GM12878 (cell line): Measurements from ENCODE around the gene ANKRD23. TPM values are rescaled to one million over a fixed set of nuclear protein-coding genes. Genes with fewer than 3 reads are reported as not detected.

ENCODE experiments used
- ATAC-seq: fragments of 200-7000 bp; cut with Tn5 transposase; 3 replicates; pipeline ENCODE4 v1.9.1; 2020; ENCODE audit warnings: mild to moderate bottlenecking, moderate library complexity
- BruUV-seq: library from RNA; stranded (reverse); fragments of 400-500 nt; replicated peaks from 2 replicates; lab custom pipeline; 2021; lab: Mats Ljungman, UMichigan
- CTCF ChIA-PET: fragments of 300-600 bp; sonication (Branson Sonifier 250); formaldehyde crosslinking; extraction: SDS; loops from one replicate; lab custom pipeline; 2021; ENCODE audit warnings: inconsistent platforms; lab: Yijun Ruan, JAX
- POLR2A ChIA-PET: fragments of 350-600 bp; formaldehyde crosslinking; extraction: SDS; loops from one replicate; lab custom pipeline; 2021; ENCODE audit warnings: inconsistent platforms; lab: Charles Lee
- RAD21 ChIA-PET: fragments of 300-600 bp; sonication (Branson Sonifier 250); formaldehyde crosslinking; loops from one replicate; lab custom pipeline; 2023; ENCODE audit warnings: antibody characterized with exemption; ENCODE audit not compliant: unreplicated experiment; lab: Charles Lee
- SMC1A ChIA-PET: fragments of 300-600 bp; sonication (Branson Sonifier 250); formaldehyde crosslinking; loops from one replicate; lab custom pipeline; 2023; ENCODE audit not compliant: unreplicated experiment, uncharacterized antibody; lab: Charles Lee
- DNase-seq: peaks from one replicate; pipeline ENCODE4 v3.0.0-alpha.2; 2011; ENCODE audit warnings: low read depth, low spot score
- FAIRE-seq: peaks from 3 replicates; lab custom pipeline; 2011; peaks lifted over from hg19 to GRCh38; lab: Jason Lieb, UNC
- H2AFZ ChIP-seq: 2 replicates; pipeline ENCODE4 v1.6.0; 2011; ENCODE audit warnings: low read depth, low read length, control low read depth; ENCODE audit not compliant: control insufficient read depth
- H3K27ac ChIP-seq: 2 replicates; pipeline ENCODE4 v1.5.1; 2011; ENCODE audit warnings: control low read depth; ENCODE audit not compliant: control insufficient read depth, insufficient read depth
- H3K27me3 ChIP-seq, 2 experiments: replicated peaks in 1 of 2; 2 replicates each; pipeline versions ENCODE4 v1.6.0 to v1.6.1; 2011; ENCODE audit warnings: low read length in 1 of 2; ENCODE audit not compliant: control insufficient read depth in 2 of 2, insufficient read depth in 2 of 2
- H3K36me3 ChIP-seq, 2 experiments: 2 replicates each; pipeline ENCODE4 v1.5.1; 2011; ENCODE audit warnings: low read length in 1 of 2; ENCODE audit not compliant: control insufficient read depth in 2 of 2, insufficient read depth in 2 of 2
- H3K4me1 ChIP-seq: 2 replicates; pipeline ENCODE4 v1.6.1; 2011; ENCODE audit warnings: mild to moderate bottlenecking, low read length, moderate library complexity, mixed read lengths; ENCODE audit not compliant: control insufficient read depth, insufficient read depth
- H3K4me2 ChIP-seq: 2 replicates; pipeline ENCODE4 v1.6.0; 2011; ENCODE audit warnings: control low read depth; ENCODE audit not compliant: control insufficient read depth, insufficient read depth
- H3K4me3 ChIP-seq: fragments of 200-600 bp; sonication (generic); 2 replicates; pipeline ENCODE4 v1.5.1; 2016
- H3K79me2 ChIP-seq: 2 replicates; pipeline ENCODE4 v1.6.0; 2011; ENCODE audit warnings: low read length; ENCODE audit not compliant: control insufficient read depth, insufficient read depth
- H3K9ac ChIP-seq: 2 replicates; pipeline ENCODE4 v1.8.0; 2011; ENCODE audit warnings: low read length, control low read depth, mixed read lengths; ENCODE audit not compliant: control insufficient read depth, insufficient read depth
- H3K9me3 ChIP-seq: replicated peaks from 3 replicates; pipeline ENCODE4 v1.5.1; 2011; ENCODE audit warnings: mild to moderate bottlenecking, low read length; ENCODE audit not compliant: control insufficient read depth, insufficient read depth
- H4K20me1 ChIP-seq: 2 replicates; pipeline ENCODE4 v1.6.0; 2011; ENCODE audit not compliant: control insufficient read depth, insufficient read depth
- BCL11A ChIP-seq: IDR thresholded peaks from 2 replicates; pipeline ENCODE4 v1.6.1; 2011; ENCODE audit warnings: low read depth, low read length
- EED ChIP-seq: sonication (generic); IDR thresholded peaks from 2 replicates; pipeline ENCODE4 v1.6.1; 2016; ENCODE audit warnings: antibody characterized with exemption, low read depth
- NFXL1 ChIP-seq: fragments of 450-650 bp; IDR thresholded peaks from 2 replicates; pipeline ENCODE4 v1.6.1; 2017; ENCODE audit warnings: antibody characterized with exemption, mild to moderate bottlenecking, borderline replicate concordance
- TCF12 ChIP-seq: IDR thresholded peaks from 2 replicates; pipeline ENCODE4 v1.6.1; 2011; ENCODE audit warnings: low read depth, mild to moderate bottlenecking, low read length
- ZNF217 ChIP-seq: fragments of 450-650 bp; IDR thresholded peaks from 2 replicates; pipeline ENCODE4 v1.6.1; 2017; ENCODE audit warnings: antibody characterized with exemption, mild to moderate bottlenecking
- ZNF274 ChIP-seq: IDR thresholded peaks from one replicate; pipeline ENCODE4 v1.8.0; 2011; ENCODE audit not compliant: insufficient read length, insufficient read depth
- ZZZ3 ChIP-seq: IDR thresholded peaks from 2 replicates; pipeline ENCODE4 v1.6.1; 2011; ENCODE audit warnings: low read depth; ENCODE audit not compliant: control insufficient read depth, insufficient read length
- WGBS: methylation state at CpG from one replicate; pipeline ENCODE4 v1.1.6; 2016; ENCODE audit warnings: low lambda C conversion rate; ENCODE audit not compliant: insufficient replicate concordance, insufficient coverage; ENCODE audit errors: missing lambda C conversion rate; 5-methylcytosine and 5-hydroxymethylcytosine counted together
- in situ Hi-C: fragments of 300-500 bp; cut with MboI; formaldehyde crosslinking; loops from 9 replicates; pipeline ENCODE4 v1.14.3; 2018; ENCODE audit warnings: mixed read lengths
- intact Hi-C: fragments of 100-400 bp; cut with micrococcal nuclease; formaldehyde crosslinking; loops from one replicate; pipeline ENCODE4 v1.14.2; 2022; ENCODE audit not compliant: unreplicated experiment
- polyA plus RNA-seq, 11 experiments: library from polyadenylated mRNA; depleted of rRNA in 4 of 11; unstranded in 6 of 11; stranded (reverse) in 5 of 11; fragments of >200 nt; fragmentation: Nextera tagmentation in 4 of 11; fragmentation: Illumina TruSeq in 1 of 11; extraction: Ambion mirVana in 4 of 11; extraction: Trizol in 1 of 11; gene quantifications; 1 replicate in 1 of 11; 2 replicates in 10 of 11; pipeline versions ENCODE4 v1.2.1 to v1.2.3, GENCODE V29; 2011 to 2016; ENCODE audit warnings: inconsistent platforms in 2 of 11, missing spikeins in 2 of 11, low read depth in 1 of 11
- total RNA-seq, 4 experiments: library from RNA; depleted of rRNA in 3 of 4; stranded (reverse); fragments of >200 nt in 3 of 4; fragmentation: Illumina TruSeq in 1 of 4; extraction: Trizol in 1 of 4; gene quantifications; 2 replicates each; pipeline versions ENCODE4 v1.2.1 to v1.2.3, GENCODE V29; 2013 to 2021
- TF ChIP-seq, protein P1 (sequence below): fragments of 450-650 bp; conservative IDR thresholded peaks from 2 replicates; pipeline ENCODE4 v1.6.1; 2017; ENCODE audit warnings: mild to moderate bottlenecking, moderate library complexity
- TF ChIP-seq, protein P2 (sequence below): fragments of 450-650 bp; IDR thresholded peaks from 2 replicates; pipeline ENCODE4 v1.6.1; 2017; ENCODE audit warnings: mild to moderate bottlenecking
- TF ChIP-seq, protein P3 (sequence below): fragments of 450-650 bp; IDR thresholded peaks from 2 replicates; pipeline ENCODE4 v1.6.1; 2016; ENCODE audit warnings: mild to moderate bottlenecking

The ANKRD23 gene
- total and polyA plus RNA-seq, 10 of the 15 experiments (the other 5 are each of a cell fraction or from before 2014, with no cell fraction given), result 0.34 to 5.3 (median 2.7) TPM

DNA sequence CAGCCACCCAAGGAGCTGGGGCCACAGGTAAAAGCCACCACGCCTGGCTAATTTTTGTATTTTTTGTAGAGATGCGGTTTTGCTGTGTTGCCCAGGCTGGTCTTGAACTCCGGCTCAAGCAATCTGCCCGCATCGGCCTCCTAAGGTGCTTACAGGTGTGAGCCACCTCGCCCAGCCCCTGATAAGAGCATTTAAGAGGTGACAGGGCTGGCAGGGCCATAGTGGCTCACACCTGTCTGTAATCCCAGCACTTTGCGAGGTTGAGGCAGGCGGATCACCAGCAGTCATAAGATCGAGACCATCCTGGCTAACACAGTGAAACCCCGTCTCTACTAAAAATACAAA lies 36.7 kb downstream of the ANKRD23 start:
- no peak overlapping the region for H2AFZ ChIP-seq
- SMC1A ChIA-PET, result interaction anchor here (0.8 to 0.9 kb wide), 2 partner anchors 12 to 400 kb away, joined by 3 to 4 read pairs; no protein-coding TSS in a partner anchor
- TF ChIP-seq EED, result no peak
- TF ChIP-seq, all 136 proteins: peak for 0
- WGBS, result 47% methylated on average over 10 of the region's 10 CpGs
- no peak overlapping the region; the same call in 1 of the 2 replicates for H3K27ac ChIP-seq
- no peak overlapping the region; the same call in 1 of the 2 replicates for H3K9ac ChIP-seq
- H3K4me1 ChIP-seq, result peaks cover 8% of the 10 kb centered on the region
- BruUV-seq, result no TSS peak
- peaks cover 3 to 9% of the 10 kb centered on the region in 2 experiments; a peak in 3 of 4 replicates for H3K36me3 ChIP-seq
- CTCF ChIA-PET, result interaction anchor here (0.6 to 1.4 kb wide), 2 partner anchors 44 to 50 kb away, joined by 3 read pairs; no protein-coding TSS in a partner anchor
- H4K20me1 ChIP-seq, result no peaks in the 10 kb centered on the region
- no peak overlapping the region for H3K4me3 ChIP-seq
- no peaks in the 10 kb centered on the region for H3K9me3 ChIP-seq
- peak overlapping the region; percentile 51 for H3K4me2 ChIP-seq
- RAD21 ChIA-PET, result no interaction called here
- no peaks in the 10 kb centered on the region for H3K79me2 ChIP-seq
- DNase-seq, result no peak
- no peaks in the 10 kb centered on the region for H3K27me3 ChIP-seq
- no peak for ATAC-seq
- POLR2A ChIA-PET, result interaction anchor here (0.6 to 0.7 kb wide), 2 partner anchors 34 to 47 kb away, joined by 3 to 4 read pairs; no protein-coding TSS in a partner anchor
- FAIRE-seq, result no peak
- intact Hi-C loops (no loop called here), in situ Hi-C loops (no loop called here)

DNA sequence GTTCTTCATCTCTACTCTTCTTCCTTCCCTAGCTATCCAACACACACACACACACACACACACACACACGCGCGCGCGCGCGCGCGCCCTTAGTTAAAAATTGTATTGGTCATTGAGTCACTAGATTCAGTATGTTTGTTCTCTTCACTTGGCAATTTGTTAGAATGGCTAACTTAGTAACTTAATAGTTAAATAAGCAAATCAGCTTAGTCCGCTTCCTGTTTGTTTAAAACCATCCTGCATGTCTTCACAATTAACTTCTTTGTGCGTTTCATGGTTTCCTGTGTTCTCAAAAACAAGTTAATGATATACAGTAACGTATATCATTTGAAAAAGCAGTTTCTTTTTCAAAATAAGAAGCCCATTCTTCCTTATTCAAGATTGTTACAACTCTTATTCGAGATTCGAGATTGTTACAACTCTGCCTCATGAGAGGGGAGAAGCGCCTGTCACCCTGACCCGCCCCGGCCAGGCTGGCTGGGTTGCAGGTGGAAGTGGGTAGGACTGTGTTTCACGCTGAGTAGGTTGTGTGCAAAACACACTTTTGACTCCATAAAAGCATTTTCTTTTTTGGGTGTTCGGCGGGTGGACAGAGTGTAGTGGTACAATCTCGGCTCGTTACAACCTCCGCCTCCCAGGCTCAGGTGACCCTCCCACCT lies 37.2 kb downstream of the ANKRD23 start:
- Histone ChIP-seq H3K9me3 (no peaks in the 10 kb centered on the region), H3K36me3 (peaks cover 7 to 14% of the 10 kb centered on the region in 2 experiments; a peak in 3 of 4 replicates), H3K27me3 (no peaks in the 10 kb centered on the region), H3K4me2 (peak overlapping the region; percentile 51), H3K9ac (peak overlapping the region; percentile 13; the same call in 1 of the 2 replicates), H4K20me1 (no peaks in the 10 kb centered on the region), H2AFZ (peak overlapping the region; percentile 35), H3K27ac (peak overlapping the region; percentile 38), H3K79me2 (no peaks in the 10 kb centered on the region), H3K4me3 (0 out of 2 replicates have a peak overlapping the region, but pooled peaks have one; percentile 1), H3K4me1 (peaks cover 13% of the 10 kb centered on the region)
- BruUV-seq, result no TSS peak
- intact Hi-C loops, result no loop called here
- FAIRE-seq, result no peak
- 38% methylated on average over 23 of the region's 23 CpGs for WGBS
- ChIA-PET SMC1A (interaction anchor here (0.8 kb wide), 1 partner anchor 399 kb away, joined by 3 read pairs; no protein-coding TSS in a partner anchor), RAD21 (interaction anchor here (1.2 kb wide), 1 partner anchor 38 kb away, joined by 3 read pairs; no protein-coding TSS in a partner anchor), POLR2A (interaction anchor here (0.6 to 0.7 kb wide), 2 partner anchors 33 to 47 kb away, joined by 3 to 4 read pairs; no protein-coding TSS in a partner anchor), CTCF (interaction anchor here (0.8 to 1.4 kb wide), 2 partner anchors 9 to 43 kb away, joined by 3 to 4 read pairs; no protein-coding TSS in a partner anchor)
- peak; percentile 38 for DNase-seq
- ATAC-seq, result peak; percentile 76
- in situ Hi-C loops, result no loop called here
- TF ChIP-seq ZNF217 (no peak), ZNF274 (no peak), BCL11A (no peak), TCF12 (no peak), ZZZ3 (no peak), NFXL1 (no peak)
- TF ChIP-seq, protein P1, sequence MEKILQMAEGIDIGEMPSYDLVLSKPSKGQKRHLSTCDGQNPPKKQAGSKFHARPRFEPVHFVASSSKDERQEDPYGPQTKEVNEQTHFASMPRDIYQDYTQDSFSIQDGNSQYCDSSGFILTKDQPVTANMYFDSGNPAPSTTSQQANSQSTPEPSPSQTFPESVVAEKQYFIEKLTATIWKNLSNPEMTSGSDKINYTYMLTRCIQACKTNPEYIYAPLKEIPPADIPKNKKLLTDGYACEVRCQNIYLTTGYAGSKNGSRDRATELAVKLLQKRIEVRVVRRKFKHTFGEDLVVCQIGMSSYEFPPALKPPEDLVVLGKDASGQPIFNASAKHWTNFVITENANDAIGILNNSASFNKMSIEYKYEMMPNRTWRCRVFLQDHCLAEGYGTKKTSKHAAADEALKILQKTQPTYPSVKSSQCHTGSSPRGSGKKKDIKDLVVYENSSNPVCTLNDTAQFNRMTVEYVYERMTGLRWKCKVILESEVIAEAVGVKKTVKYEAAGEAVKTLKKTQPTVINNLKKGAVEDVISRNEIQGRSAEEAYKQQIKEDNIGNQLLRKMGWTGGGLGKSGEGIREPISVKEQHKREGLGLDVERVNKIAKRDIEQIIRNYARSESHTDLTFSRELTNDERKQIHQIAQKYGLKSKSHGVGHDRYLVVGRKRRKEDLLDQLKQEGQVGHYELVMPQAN, result no peak
- TF ChIP-seq, protein P2, sequence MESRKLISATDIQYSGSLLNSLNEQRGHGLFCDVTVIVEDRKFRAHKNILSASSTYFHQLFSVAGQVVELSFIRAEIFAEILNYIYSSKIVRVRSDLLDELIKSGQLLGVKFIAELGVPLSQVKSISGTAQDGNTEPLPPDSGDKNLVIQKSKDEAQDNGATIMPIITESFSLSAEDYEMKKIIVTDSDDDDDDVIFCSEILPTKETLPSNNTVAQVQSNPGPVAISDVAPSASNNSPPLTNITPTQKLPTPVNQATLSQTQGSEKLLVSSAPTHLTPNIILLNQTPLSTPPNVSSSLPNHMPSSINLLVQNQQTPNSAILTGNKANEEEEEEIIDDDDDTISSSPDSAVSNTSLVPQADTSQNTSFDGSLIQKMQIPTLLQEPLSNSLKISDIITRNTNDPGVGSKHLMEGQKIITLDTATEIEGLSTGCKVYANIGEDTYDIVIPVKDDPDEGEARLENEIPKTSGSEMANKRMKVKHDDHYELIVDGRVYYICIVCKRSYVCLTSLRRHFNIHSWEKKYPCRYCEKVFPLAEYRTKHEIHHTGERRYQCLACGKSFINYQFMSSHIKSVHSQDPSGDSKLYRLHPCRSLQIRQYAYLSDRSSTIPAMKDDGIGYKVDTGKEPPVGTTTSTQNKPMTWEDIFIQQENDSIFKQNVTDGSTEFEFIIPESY, result peak; percentile 93; the same call in 1 of the 2 replicates
- TF ChIP-seq, protein P3, sequence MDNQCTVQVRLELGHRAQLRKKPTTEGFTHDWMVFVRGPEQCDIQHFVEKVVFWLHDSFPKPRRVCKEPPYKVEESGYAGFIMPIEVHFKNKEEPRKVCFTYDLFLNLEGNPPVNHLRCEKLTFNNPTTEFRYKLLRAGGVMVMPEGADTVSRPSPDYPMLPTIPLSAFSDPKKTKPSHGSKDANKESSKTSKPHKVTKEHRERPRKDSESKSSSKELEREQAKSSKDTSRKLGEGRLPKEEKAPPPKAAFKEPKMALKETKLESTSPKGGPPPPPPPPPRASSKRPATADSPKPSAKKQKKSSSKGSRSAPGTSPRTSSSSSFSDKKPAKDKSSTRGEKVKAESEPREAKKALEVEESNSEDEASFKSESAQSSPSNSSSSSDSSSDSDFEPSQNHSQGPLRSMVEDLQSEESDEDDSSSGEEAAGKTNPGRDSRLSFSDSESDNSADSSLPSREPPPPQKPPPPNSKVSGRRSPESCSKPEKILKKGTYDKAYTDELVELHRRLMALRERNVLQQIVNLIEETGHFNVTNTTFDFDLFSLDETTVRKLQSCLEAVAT, result peak; percentile 75; the same call in 1 of the 2 replicates
